ENCODE results near the gene F12.

Gene F12

GRCh38 chr5:177409043-177409801 is at the start of gene F12:
F12 (minus strand) TSS chr5:177409564; CDS start chr5:177409527, 37 bp downstream.
- no peak within 1 kb of the TSS for H3K4me3 ChIP-seq (ENCODE audit: low read length)
- peaks cover 63% of the 10 kb centered on the region for H3K27me3 ChIP-seq (ENCODE audit: control insufficient read depth, insufficient read depth, low read length)

DNA sequence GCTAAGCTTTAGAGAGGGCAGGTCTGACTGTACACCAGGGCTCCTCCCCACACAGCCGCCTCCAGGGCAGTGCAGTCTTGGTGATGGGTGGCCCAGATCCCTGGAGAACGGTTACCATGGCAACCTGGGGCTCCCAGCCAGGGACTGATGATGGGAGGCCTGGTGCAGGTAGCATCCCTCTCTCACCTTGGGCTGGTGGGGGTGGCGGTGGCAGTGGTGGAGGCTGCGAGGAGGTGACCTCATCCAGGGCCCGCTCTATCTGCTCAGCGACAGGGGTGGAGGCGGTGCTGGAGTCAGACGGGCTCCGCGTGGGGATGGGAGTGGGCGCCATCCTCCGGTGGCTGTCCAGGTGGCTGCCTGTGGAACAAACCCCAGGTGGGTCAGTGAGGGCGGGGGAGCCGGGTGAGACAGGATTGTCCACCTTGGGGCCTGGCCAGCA is 49.6 kb upstream of the F12 start:
- Histone ChIP-seq H3K9me3 (ENCODE audit: control insufficient read depth, low read depth, low read length) (no peaks in the 10 kb centered on the region), H3K9ac (ENCODE audit: low read length) (no peak overlapping the region), H3K36me3 (ENCODE audit: control insufficient read depth, low read depth, low read length) (peaks cover 50% of the 10 kb centered on the region), H3K27ac (ENCODE audit: low read length) (no peak overlapping the region), H3K4me1 (ENCODE audit: control insufficient read depth, low read depth, low read length) (peaks cover 9% of the 10 kb centered on the region), H3K27me3 (ENCODE audit: control insufficient read depth, insufficient read depth, low read length) (peaks cover 1% of the 10 kb centered on the region), H3K4me3 (ENCODE audit: low read length) (no peak overlapping the region)

More at GRCh38 chr5:177409043-177409801, at the start of gene F12:
- Histone ChIP-seq H3K9me3 (ENCODE audit: control insufficient read depth, low read depth, low read length) (no peaks in the 10 kb centered on the region), H3K4me1 (ENCODE audit: control insufficient read depth, low read depth, low read length) (no peaks in the 10 kb centered on the region), H3K36me3 (ENCODE audit: control insufficient read depth, low read depth, low read length) (no peaks in the 10 kb centered on the region), H3K27ac (ENCODE audit: low read length) (no peak within 1 kb of the TSS), H3K9ac (ENCODE audit: low read length) (no peak within 1 kb of the TSS)

- Histone ChIP-seq H3K9ac (ENCODE audit: low read length) (peak overlapping the region; percentile 31), H3K27me3 (ENCODE audit: control insufficient read depth, insufficient read depth, low read length) (peaks cover 9% of the 10 kb centered on the region), H3K36me3 (ENCODE audit: control insufficient read depth, low read depth, low read length) (peaks cover 44% of the 10 kb centered on the region), H3K9me3 (ENCODE audit: control insufficient read depth, low read depth, low read length) (no peaks in the 10 kb centered on the region), H3K4me1 (ENCODE audit: control insufficient read depth, low read depth, low read length) (peaks cover 9% of the 10 kb centered on the region), H3K4me3 (ENCODE audit: low read length) (no peak overlapping the region), H3K27ac (ENCODE audit: low read length) (peak overlapping the region; percentile 55)
Measured at GRCh38 chr5:177457852-177458681, 48.7 kb upstream of the F12 start.

DNA sequence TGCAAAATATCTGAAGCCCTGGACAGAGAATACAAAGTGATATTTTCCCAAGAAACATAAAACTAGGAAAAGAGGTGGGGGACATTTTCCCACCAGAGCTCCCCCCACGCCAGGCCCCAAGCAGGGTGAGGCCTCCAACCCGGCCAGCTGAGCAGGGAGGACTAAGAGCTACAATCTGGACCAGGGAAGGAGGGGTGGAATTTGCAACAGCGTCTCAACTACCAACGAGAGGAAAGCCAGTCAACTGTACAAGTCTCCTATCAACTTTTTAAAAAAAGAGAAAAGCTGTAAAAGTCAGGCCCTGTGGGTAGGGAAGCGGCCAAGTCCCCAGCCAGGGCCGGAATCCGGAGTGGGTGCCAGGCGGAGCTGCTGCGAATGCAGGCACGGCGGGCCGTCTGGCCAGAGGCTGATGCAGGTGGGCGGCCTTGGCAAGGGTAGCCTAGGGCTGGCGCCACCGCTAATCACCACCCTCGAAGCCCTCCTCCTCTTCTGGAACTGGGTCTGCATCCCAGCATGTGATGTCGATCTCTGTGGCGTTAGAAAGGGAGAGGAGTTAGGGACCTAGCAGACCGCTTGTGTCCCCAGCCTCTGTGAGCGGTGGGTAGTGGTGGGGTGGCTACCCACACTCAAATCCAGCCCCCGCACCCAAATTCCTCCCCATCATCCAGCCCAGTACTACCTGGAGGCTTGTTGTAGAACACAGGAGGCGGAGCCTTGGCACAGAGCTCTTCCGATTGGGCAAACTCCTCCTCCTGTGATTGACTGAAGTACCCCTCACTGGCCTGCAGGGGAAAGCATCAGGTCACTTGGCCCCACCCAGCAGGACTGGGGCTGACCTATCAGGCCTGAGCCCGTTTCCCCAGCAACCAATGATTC is 47.9 kb upstream of the F12 start:
- no peak overlapping the region for H3K9ac ChIP-seq (ENCODE audit: low read length)
- peaks cover 9% of the 10 kb centered on the region for H3K4me1 ChIP-seq (ENCODE audit: control insufficient read depth, low read depth, low read length)
- H3K4me3 ChIP-seq (ENCODE audit: low read length): no peak overlapping the region
- no peak overlapping the region for H3K27ac ChIP-seq (ENCODE audit: low read length)
- peaks cover 9% of the 10 kb centered on the region for H3K27me3 ChIP-seq (ENCODE audit: control insufficient read depth, insufficient read depth, low read length)
- no peaks in the 10 kb centered on the region for H3K9me3 ChIP-seq (ENCODE audit: control insufficient read depth, low read depth, low read length)
- peaks cover 44% of the 10 kb centered on the region for H3K36me3 ChIP-seq (ENCODE audit: control insufficient read depth, low read depth, low read length)

GRCh38 chr5:177456591-177456964 is 47.2 kb upstream of the F12 start:
- H3K4me1 ChIP-seq (ENCODE audit: control insufficient read depth, low read depth, low read length): peaks cover 9% of the 10 kb centered on the region
- H3K9ac ChIP-seq (ENCODE audit: low read length): no peak overlapping the region
- peaks cover 15% of the 10 kb centered on the region for H3K27me3 ChIP-seq (ENCODE audit: control insufficient read depth, insufficient read depth, low read length)
- H3K27ac ChIP-seq (ENCODE audit: low read length): no peak overlapping the region
- H3K36me3 ChIP-seq (ENCODE audit: control insufficient read depth, low read depth, low read length): peaks cover 42% of the 10 kb centered on the region
- no peaks in the 10 kb centered on the region for H3K9me3 ChIP-seq (ENCODE audit: control insufficient read depth, low read depth, low read length)
- no peak overlapping the region for H3K4me3 ChIP-seq (ENCODE audit: low read length)

- H3K27me3 ChIP-seq (ENCODE audit: control insufficient read depth, insufficient read depth, low read length): peaks cover 15% of the 10 kb centered on the region
- no peaks in the 10 kb centered on the region for H3K9me3 ChIP-seq (ENCODE audit: control insufficient read depth, low read depth, low read length)
- H3K4me1 ChIP-seq (ENCODE audit: control insufficient read depth, low read depth, low read length): peaks cover 9% of the 10 kb centered on the region
- H3K36me3 ChIP-seq (ENCODE audit: control insufficient read depth, low read depth, low read length): peaks cover 38% of the 10 kb centered on the region
- peak overlapping the region; percentile 62 for H3K4me3 ChIP-seq (ENCODE audit: low read length)
- peak overlapping the region; percentile 13 for H3K27ac ChIP-seq (ENCODE audit: low read length)
- H3K9ac ChIP-seq (ENCODE audit: low read length): peak overlapping the region; percentile 81
Measured at GRCh38 chr5:177455661-177456590, 46.6 kb upstream of the F12 start.

- no peaks in the 10 kb centered on the region for H3K9me3 ChIP-seq (ENCODE audit: control insufficient read depth, low read depth, low read length)
- peaks cover 31% of the 10 kb centered on the region for H3K36me3 ChIP-seq (ENCODE audit: control insufficient read depth, low read depth, low read length)
- H3K27me3 ChIP-seq (ENCODE audit: control insufficient read depth, insufficient read depth, low read length): peaks cover 15% of the 10 kb centered on the region
- peak overlapping the region; percentile 62 for H3K4me3 ChIP-seq (ENCODE audit: low read length)
- H3K9ac ChIP-seq (ENCODE audit: low read length): peak overlapping the region; percentile 81
- peaks cover 9% of the 10 kb centered on the region for H3K4me1 ChIP-seq (ENCODE audit: control insufficient read depth, low read depth, low read length)
- no peak overlapping the region for H3K27ac ChIP-seq (ENCODE audit: low read length)
Measured at GRCh38 chr5:177455036-177455660, 45.8 kb upstream of the F12 start.

- peaks cover 15% of the 10 kb centered on the region for H3K27me3 ChIP-seq (ENCODE audit: control insufficient read depth, insufficient read depth, low read length)
- H3K4me3 ChIP-seq (ENCODE audit: low read length): peak overlapping the region; percentile 62
- H3K27ac ChIP-seq (ENCODE audit: low read length): no peak overlapping the region
- peaks cover 25% of the 10 kb centered on the region for H3K36me3 ChIP-seq (ENCODE audit: control insufficient read depth, low read depth, low read length)
- peaks cover 9% of the 10 kb centered on the region for H3K4me1 ChIP-seq (ENCODE audit: control insufficient read depth, low read depth, low read length)
- peak overlapping the region; percentile 81 for H3K9ac ChIP-seq (ENCODE audit: low read length)
- H3K9me3 ChIP-seq (ENCODE audit: control insufficient read depth, low read depth, low read length): no peaks in the 10 kb centered on the region
Measured at GRCh38 chr5:177454397-177455035, 45.2 kb upstream of the F12 start.

GRCh38 chr5:177453852-177454396 is 44.6 kb upstream of the F12 start:
- peaks cover 9% of the 10 kb centered on the region for H3K4me1 ChIP-seq (ENCODE audit: control insufficient read depth, low read depth, low read length)
- peaks cover 15% of the 10 kb centered on the region for H3K27me3 ChIP-seq (ENCODE audit: control insufficient read depth, insufficient read depth, low read length)
- H3K4me3 ChIP-seq (ENCODE audit: low read length): peak overlapping the region; percentile 62
- H3K27ac ChIP-seq (ENCODE audit: low read length): no peak overlapping the region
- peaks cover 19% of the 10 kb centered on the region for H3K36me3 ChIP-seq (ENCODE audit: control insufficient read depth, low read depth, low read length)
- H3K9ac ChIP-seq (ENCODE audit: low read length): peak overlapping the region; percentile 81
- H3K9me3 ChIP-seq (ENCODE audit: control insufficient read depth, low read depth, low read length): no peaks in the 10 kb centered on the region

Data from iPS-18a (cell line).